ENCODE measurements around the gene UBXN7.

- TF ChIP-seq CTCF (IDR thresholded peaks at IDR 0.05) (no peak), E2F1 (CRISPR knock-in tag; IDR thresholded peaks at IDR 0.05) (no peak), IRF1 (CRISPR knock-in tag; IDR thresholded peaks at IDR 0.05) (no peak), E2F4 (CRISPR knock-in tag; IDR thresholded peaks at IDR 0.05; ENCODE audit: borderline replicate concordance, low read depth) (no peak), MAX (CRISPR knock-in tag; IDR thresholded peaks at IDR 0.05) (no peak), SMAD3 (CRISPR knock-in tag; IDR thresholded peaks at IDR 0.05; ENCODE audit: borderline replicate concordance) (no peak), RELA (CRISPR knock-in tag; IDR thresholded peaks at IDR 0.05; ENCODE audit: borderline replicate concordance) (no peak), ZNF281 (CRISPR knock-in tag; IDR thresholded peaks at IDR 0.05) (no peak), GABPB1 (CRISPR knock-in tag; IDR thresholded peaks at IDR 0.05) (no peak)
Observed at GRCh38 chr3:196472286-196472685, 40.1 kb upstream of the UBXN7 start.
